Frontal cortex (tissue), 4 donors: Measurements from ENCODE around the gene SSR2. TPM values are rescaled to one million over a fixed set of nuclear protein-coding genes. Genes with fewer than 3 reads are reported as not detected.
"Not testable (repeated sequence)": the region's sequence is repeated elsewhere in the genome, so short reads cannot be mapped to it uniquely, and the experiment has no call there.

Experiments used
- DNase-seq, 2 donors: peaks; one replicate each; pipeline ENCODE4 v3.0.0; 2012; ENCODE audit warnings: low spot score in 2 of 2
- FAIRE-seq: peaks from 2 replicates; lab custom pipeline; 2012; peaks lifted over from hg19 to GRCh38; lab: Jason Lieb, UNC
- total RNA-seq: library from RNA; depleted of rRNA; stranded (reverse); fragments of >200 nt; gene quantifications from one replicate; pipeline ENCODE4 v1.2.3, GENCODE V29; 2014
- donor health status: control.
- donor health status: control.
- donor health status: control.

SSR2 gene
- total RNA-seq, 1 donor from 2014 or later, result 230 TPM

- DNase-seq (no peak), FAIRE-seq (no peak)
These were observed 19.6 kb downstream of the SSR2 start for GRCh38 chr1:156001021-156001661.

- DNase-seq (no peak), FAIRE-seq (no peak)
These were observed 20.8 kb downstream of the SSR2 start for GRCh38 chr1:155999964-156000363.

- DNase-seq (no peak), FAIRE-seq (no peak)
These were observed 24.6 kb downstream of the SSR2 start for GRCh38 chr1:155996166-155996565.

GRCh38 chr1:155993595-155993994, 27.2 kb downstream of the SSR2 start:
- FAIRE-seq (no peak), DNase-seq (no peak)

GRCh38 chr1:155990005-155990739, 30.6 kb downstream of the SSR2 start:
- DNase-seq, result no peak
- no peak for FAIRE-seq

GRCh38 chr1:155989242-155990004, 31.3 kb downstream of the SSR2 start:
- no peak for FAIRE-seq
- DNase-seq, result peak in 1 of 2 donors; percentile 77

GRCh38 chr1:155984903-155985645, 35.7 kb downstream of the SSR2 start:
- not testable (repeated sequence) for FAIRE-seq, DNase-seq

GRCh38 chr1:155984341-155984740, 36.4 kb downstream of the SSR2 start:
- no peak for FAIRE-seq

GRCh38 chr1:155983191-155984024, 37.3 kb downstream of the SSR2 start:
- DNase-seq, result no peak
- no peak for FAIRE-seq

More at GRCh38 chr1:155984341-155984740, 36.4 kb downstream of the SSR2 start:
- no peak for DNase-seq

- FAIRE-seq (no peak), DNase-seq (no peak)
These were observed 38.6 kb downstream of the SSR2 start for GRCh38 chr1:155982106-155982505.

GRCh38 chr1:155981266-155982088, 39.3 kb downstream of the SSR2 start:
- FAIRE-seq (no peak), DNase-seq (no peak)

GRCh38 chr1:155979597-155980343, 41.0 kb downstream of the SSR2 start:
- FAIRE-seq (no peak), DNase-seq (peak in 1 of 2 donors; percentile 27)

GRCh38 chr1:155978973-155979429, 41.8 kb downstream of the SSR2 start:
- DNase-seq (no peak), FAIRE-seq (no peak)

GRCh38 chr1:155978325-155978972, 42.3 kb downstream of the SSR2 start, which contains the start of gene ARHGEF2:
Gene ARHGEF2, minus strand, starts transcription at chr1:155978547. Its CDS starts 120 bp downstream, at chr1:155978427.
- no peak for FAIRE-seq
- peak; percentile 65 to 76 for DNase-seq

- DNase-seq (peak; percentile 63 to 68), FAIRE-seq (no peak)
These were observed 42.9 kb downstream of the SSR2 start for GRCh38 chr1:155977690-155978324.

- DNase-seq (no peak), FAIRE-seq (no peak)
These were observed 43.6 kb downstream of the SSR2 start for GRCh38 chr1:155976913-155977689.
